ENCODE measurements around the gene PRPF40B. TPM values are rescaled to one million over a fixed set of nuclear protein-coding genes. Genes with fewer than 3 reads are reported as not detected.

Gene PRPF40B
- total RNA-seq, 1 donor from 2014 or later, result 18.1 TPM

DNA sequence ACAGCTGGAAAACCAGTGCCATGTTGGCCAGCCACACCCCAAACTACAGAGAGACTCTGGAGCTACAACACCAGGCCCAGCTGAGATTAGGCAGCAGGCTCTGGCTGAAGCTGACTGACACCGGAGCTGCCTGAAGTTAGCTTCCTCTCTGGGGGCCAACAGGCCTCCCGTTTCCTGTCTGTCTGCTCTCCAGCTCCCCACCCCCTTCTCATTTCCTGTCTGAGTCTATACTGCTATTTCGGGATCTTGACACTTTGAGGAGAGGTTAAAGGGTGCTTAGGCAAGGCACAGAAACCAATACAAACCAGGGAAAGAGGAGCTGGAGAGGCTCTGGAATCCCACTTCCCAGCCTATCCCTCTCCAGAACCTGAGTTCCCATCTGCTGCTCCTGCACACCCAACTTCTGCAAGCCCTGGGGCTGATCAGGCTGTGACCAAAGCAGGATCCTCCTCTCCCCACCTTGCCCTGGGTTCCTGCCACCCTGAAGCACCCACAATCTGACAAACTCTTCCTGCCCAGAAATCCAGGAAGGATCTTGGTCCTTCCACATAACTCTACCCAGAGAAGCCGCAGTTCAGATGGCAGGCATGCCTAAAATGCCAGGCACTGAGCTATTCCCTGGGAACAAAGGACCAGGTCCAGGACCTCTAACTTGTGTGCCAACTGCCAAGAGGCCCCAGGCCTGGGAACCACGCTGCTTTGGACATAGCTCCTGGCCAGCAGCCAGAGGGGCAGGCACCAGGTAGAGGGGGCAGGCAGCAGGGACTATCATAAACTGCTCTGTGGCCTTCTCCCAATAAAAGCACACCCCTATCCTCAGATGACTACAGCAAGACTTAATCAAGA lies 39.9 kb downstream of the PRPF40B start:
- Histone ChIP-seq H3K79me2 (ENCODE audit: low read depth) (no peaks in the 10 kb centered on the region), H3K4me2 (no peak overlapping the region), H3K36me3 (no peaks in the 10 kb centered on the region), H3K4me3 (no peak overlapping the region), H2AFZ (replicated peaks) (no peak overlapping the region), H4K20me1 (ENCODE audit: low read depth) (no peaks in the 10 kb centered on the region), H3F3A (ENCODE audit: low read depth) (no peaks in the 10 kb centered on the region), H3K27ac (no peak overlapping the region), H3K27me3 (no peaks in the 10 kb centered on the region), H3K9me3 (ENCODE audit: low read depth) (no peaks in the 10 kb centered on the region), H3K9ac (no peak overlapping the region), H3K4me1 (no peaks in the 10 kb centered on the region)
- Mint-ChIP-seq H3K9me3 (no peaks in the 10 kb centered on the region), H3K4me3 (peak overlapping the region; percentile 70), H3K4me1 (peaks cover 8% of the 10 kb centered on the region), H3K27ac (peak overlapping the region; percentile 60), H3K36me3 (peaks cover 6% of the 10 kb centered on the region), H3K27me3 (ENCODE audit: insufficient read depth, low read depth) (no peaks in the 10 kb centered on the region)
- TF ChIP-seq EZH2 (IDR thresholded peaks at IDR 0.05) (no peak), EZH2phosphoT487 (IDR thresholded peaks at IDR 0.05) (no peak)
- TF ChIP-seq, protein P1, sequence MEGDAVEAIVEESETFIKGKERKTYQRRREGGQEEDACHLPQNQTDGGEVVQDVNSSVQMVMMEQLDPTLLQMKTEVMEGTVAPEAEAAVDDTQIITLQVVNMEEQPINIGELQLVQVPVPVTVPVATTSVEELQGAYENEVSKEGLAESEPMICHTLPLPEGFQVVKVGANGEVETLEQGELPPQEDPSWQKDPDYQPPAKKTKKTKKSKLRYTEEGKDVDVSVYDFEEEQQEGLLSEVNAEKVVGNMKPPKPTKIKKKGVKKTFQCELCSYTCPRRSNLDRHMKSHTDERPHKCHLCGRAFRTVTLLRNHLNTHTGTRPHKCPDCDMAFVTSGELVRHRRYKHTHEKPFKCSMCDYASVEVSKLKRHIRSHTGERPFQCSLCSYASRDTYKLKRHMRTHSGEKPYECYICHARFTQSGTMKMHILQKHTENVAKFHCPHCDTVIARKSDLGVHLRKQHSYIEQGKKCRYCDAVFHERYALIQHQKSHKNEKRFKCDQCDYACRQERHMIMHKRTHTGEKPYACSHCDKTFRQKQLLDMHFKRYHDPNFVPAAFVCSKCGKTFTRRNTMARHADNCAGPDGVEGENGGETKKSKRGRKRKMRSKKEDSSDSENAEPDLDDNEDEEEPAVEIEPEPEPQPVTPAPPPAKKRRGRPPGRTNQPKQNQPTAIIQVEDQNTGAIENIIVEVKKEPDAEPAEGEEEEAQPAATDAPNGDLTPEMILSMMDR (IDR thresholded peaks at IDR 0.05), result no peak
- DNase-seq (ENCODE audit: low spot score), result no peak

DNA sequence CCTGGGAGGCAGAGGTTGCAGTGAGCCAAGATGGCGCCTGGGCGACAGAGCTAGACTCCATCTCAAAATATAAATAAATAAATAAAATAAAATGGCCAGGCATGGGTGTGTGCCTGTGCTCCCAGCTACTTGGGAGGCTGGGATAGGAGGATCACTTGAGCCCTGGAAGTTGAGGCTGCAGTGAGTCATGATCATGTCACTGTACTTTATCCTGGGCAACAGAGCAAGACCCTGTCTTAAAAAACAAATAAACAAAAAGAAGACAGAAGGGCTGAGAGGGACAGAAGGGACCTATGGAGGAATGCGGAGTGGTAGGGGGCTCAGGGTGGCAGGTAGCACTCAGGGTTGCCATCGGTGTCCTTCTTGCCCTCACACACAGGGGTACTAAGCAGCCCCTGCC lies 40.8 kb downstream of the PRPF40B start:
- H2AFZ ChIP-seq (replicated peaks), result no peak overlapping the region
- no peaks in the 10 kb centered on the region for H3K9me3 ChIP-seq (ENCODE audit: low read depth)
- no peaks in the 10 kb centered on the region for H3K27me3 Mint-ChIP-seq (ENCODE audit: insufficient read depth, low read depth)
- H3F3A ChIP-seq (ENCODE audit: low read depth), result no peaks in the 10 kb centered on the region
- H3K36me3 ChIP-seq, result no peaks in the 10 kb centered on the region
- no peaks in the 10 kb centered on the region for H3K27me3 ChIP-seq
- no peaks in the 10 kb centered on the region for H3K4me1 ChIP-seq
- no peaks in the 10 kb centered on the region for H4K20me1 ChIP-seq (ENCODE audit: low read depth)
- no peak overlapping the region for H3K27ac Mint-ChIP-seq
- no peaks in the 10 kb centered on the region for H3K79me2 ChIP-seq (ENCODE audit: low read depth)
- H3K27ac ChIP-seq, result no peak overlapping the region
- no peaks in the 10 kb centered on the region for H3K9me3 Mint-ChIP-seq
- peaks cover 6% of the 10 kb centered on the region for H3K36me3 Mint-ChIP-seq
- TF ChIP-seq EZH2phosphoT487 (IDR thresholded peaks at IDR 0.05) (no peak), EZH2 (IDR thresholded peaks at IDR 0.05) (no peak)
- TF ChIP-seq, protein P1 (IDR thresholded peaks at IDR 0.05), result no peak
- no peak overlapping the region for H3K4me3 Mint-ChIP-seq
- H3K9ac ChIP-seq, result no peak overlapping the region
- DNase-seq (ENCODE audit: low spot score), result no peak
- H3K4me2 ChIP-seq, result no peak overlapping the region
- no peak overlapping the region for H3K4me3 ChIP-seq
- peaks cover 8% of the 10 kb centered on the region for H3K4me1 Mint-ChIP-seq

DNA sequence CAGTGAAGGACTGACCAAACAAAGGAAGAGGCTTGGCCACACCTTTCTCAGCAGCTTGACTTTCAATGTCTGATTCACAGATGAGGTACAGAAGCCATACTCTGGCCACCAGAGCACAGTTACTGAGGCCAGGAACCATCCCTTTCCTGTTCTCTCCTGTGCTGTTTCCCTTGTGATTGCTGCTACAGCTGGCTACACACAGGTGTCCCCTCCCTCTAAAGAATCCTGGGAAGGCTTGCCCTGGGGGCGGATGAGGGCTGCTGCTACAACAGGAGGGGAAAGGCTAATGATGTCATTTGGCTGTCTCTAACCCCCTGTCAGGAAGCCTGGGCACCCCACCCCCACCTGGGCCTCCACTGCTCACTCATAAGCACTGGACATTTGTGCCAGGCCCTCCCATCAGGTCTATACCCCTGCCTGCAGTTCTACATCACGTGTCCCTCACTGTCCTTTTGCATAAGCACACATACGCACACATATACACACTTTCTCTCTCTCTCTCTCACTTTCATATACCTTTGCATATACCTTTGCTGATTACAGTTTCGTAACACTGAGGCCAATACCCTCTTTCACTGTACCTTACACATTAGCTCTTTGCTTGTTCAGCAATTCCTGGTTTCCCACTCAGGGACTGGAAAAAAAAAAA lies 41.4 kb downstream of the PRPF40B start:
- TF ChIP-seq EZH2phosphoT487 (IDR thresholded peaks at IDR 0.05) (no peak), EZH2 (IDR thresholded peaks at IDR 0.05) (no peak)
- TF ChIP-seq, protein P1 (IDR thresholded peaks at IDR 0.05), result no peak
- no peak overlapping the region for H3K4me3 Mint-ChIP-seq
- Histone ChIP-seq H3F3A (ENCODE audit: low read depth) (no peaks in the 10 kb centered on the region), H3K4me1 (no peaks in the 10 kb centered on the region), H3K4me2 (no peak overlapping the region), H3K27me3 (no peaks in the 10 kb centered on the region), H4K20me1 (ENCODE audit: low read depth) (no peaks in the 10 kb centered on the region), H3K27ac (no peak overlapping the region), H3K9ac (no peak overlapping the region), H2AFZ (replicated peaks) (no peak overlapping the region), H3K36me3 (no peaks in the 10 kb centered on the region), H3K79me2 (ENCODE audit: low read depth) (no peaks in the 10 kb centered on the region), H3K4me3 (no peak overlapping the region), H3K9me3 (ENCODE audit: low read depth) (no peaks in the 10 kb centered on the region)
- peaks cover 6% of the 10 kb centered on the region for H3K36me3 Mint-ChIP-seq
- H3K27me3 Mint-ChIP-seq (ENCODE audit: insufficient read depth, low read depth), result no peaks in the 10 kb centered on the region
- H3K4me1 Mint-ChIP-seq, result peaks cover 8% of the 10 kb centered on the region
- no peak overlapping the region for H3K27ac Mint-ChIP-seq
- DNase-seq (ENCODE audit: low spot score), result no peak
- H3K9me3 Mint-ChIP-seq, result no peaks in the 10 kb centered on the region

Data from neural progenitor cell (in vitro differentiated cells).